Measurements from ENCODE around the gene PAPPA.

PAPPA gene

GRCh38 chr9:116182876-116183275, 29.3 kb downstream of the PAPPA start:
- no peak for DNase-seq

- no peak for DNase-seq
Observed at GRCh38 chr9:116187570-116188170, 34.1 kb downstream of the PAPPA start.

GRCh38 chr9:116189683-116190082, 36.1 kb downstream of the PAPPA start:
- no peak for DNase-seq

GRCh38 chr9:116190637-116191396, 37.2 kb downstream of the PAPPA start:
- no peak for DNase-seq

- DNase-seq = no peak
Observed at GRCh38 chr9:116191576-116192415, 38.2 kb downstream of the PAPPA start.

GRCh38 chr9:116193636-116194035, 40.0 kb downstream of the PAPPA start:
- DNase-seq = no peak

GRCh38 chr9:116196806-116197205, 43.2 kb downstream of the PAPPA start:
- DNase-seq = no peak

DNA sequence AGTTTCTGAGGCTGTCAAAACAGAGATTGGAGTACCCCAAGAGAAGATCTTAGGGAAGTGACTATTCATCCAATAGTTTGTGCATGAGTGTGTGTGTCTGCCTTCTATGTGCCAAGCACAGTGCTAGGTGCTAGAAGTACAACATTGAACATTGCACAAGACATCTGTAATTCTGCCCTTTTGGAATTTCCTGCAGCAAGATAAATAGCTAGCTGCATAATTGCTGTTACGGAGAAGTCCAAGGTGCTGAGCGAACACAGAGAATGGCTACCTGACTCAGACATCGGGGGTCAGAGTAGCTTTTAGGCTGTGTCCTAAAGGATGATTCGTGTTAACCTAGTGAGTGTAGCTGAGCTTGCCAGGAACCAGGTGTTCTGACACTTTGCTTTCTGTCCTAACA, 44.8 kb downstream of the PAPPA start:
- DNase-seq = no peak

DNA sequence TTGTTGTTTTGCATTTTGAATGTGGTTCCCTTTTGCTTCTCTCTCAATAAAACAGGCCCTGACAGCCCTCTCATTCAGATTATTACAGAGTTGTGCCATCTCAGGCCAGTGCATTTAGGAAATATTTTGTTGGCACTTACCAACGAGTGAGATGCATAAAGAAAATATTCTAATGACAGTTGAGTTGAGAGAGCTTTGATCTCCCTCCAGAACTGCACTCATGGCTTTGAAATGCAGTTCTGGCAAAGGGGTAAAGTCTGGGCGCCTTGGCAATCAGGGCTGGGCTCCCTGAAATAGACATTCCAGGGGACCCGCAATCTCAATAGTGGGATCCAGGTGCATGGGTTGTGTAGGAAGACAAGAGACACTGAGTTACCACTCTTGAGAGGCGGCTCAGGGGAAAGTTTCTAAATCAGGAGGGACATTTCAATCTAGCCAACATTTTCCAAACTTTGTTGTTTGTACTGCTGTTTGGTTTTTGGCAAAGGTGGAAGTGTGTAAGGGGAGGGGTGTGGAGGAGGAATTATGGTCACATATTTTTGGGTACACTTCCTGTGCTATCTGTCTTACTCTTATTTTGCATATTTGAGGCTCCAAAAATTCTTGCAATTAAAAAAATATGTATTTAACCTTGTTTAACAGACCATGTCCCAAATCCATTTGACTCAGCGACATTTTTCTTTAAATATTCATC, 48.8 kb downstream of the PAPPA start:
- DNase-seq = no peak

- no peak for DNase-seq
Observed at GRCh38 chr9:116204252-116204882, 50.8 kb downstream of the PAPPA start.

DNA sequence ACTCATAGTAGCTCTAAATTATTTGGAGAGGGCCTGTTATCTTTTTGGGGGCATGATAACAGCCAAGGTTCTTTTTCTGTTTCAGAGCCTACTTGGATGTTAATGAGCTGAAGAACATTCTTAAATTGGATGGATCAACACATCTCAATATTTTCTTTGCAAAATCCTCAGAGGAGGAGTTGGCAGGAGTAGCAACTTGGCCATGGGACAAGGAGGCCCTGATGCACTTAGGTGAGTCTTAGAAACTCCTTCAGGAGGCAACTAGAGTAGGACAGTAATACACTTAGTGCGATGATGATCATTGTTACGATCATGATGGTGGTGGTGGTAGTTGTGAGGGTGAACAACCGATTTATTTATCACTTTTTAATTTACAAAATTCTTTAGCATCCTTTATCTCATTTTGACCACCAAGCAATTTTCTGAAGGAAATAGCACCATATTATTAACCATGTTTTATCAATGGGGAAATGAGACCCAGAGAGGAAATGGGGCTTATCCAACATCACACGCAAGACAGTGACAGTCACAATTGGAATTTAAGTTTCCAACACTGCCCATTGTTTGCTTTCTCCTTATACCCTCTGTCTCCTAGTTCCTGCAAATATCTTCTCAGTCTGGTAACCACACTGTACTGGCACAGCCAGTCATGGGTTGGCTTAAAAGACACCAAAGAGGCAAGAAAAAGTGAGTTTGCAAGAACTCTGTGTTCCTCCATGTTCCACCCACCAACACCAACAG, 54.0 kb downstream of the PAPPA start:
- no peak for DNase-seq

DNA sequence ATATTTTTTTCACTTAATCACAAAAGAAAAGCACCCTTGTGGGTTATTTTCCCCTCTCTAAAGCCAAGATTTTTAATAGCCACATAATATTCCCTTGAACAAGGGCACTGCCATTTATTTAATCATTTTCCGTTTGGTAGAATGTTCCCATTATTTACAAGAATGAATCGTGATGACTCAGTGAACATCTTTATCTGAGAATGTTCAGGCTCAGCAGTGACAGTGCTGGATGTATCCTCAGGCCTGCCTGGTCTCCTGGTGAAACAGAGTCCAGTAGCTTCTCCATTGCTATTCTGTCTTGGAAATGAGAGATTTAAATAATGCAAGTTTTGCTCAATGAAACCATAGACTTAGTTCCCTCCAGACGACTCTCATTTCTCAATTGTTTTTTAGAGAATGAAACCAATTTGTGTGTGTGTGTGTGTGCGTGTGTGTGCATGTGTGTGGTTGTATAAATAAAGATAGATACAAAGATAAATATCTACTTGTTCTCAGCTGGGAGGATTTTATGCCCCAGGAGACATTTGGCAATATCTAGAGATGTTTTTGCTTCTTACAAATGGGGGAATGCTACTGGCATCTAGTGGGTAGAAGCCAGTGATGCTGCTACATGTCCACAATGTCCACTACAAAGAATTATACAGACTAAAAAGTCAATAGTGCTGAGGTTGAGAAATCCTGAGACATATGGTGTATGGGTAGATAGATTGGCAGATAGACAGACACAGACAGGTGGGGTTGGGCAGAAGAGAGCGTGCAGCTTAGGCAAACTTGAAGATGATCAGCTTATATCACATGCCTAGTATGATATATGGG, 55.0 kb downstream of the PAPPA start:
- no peak for DNase-seq

DNA sequence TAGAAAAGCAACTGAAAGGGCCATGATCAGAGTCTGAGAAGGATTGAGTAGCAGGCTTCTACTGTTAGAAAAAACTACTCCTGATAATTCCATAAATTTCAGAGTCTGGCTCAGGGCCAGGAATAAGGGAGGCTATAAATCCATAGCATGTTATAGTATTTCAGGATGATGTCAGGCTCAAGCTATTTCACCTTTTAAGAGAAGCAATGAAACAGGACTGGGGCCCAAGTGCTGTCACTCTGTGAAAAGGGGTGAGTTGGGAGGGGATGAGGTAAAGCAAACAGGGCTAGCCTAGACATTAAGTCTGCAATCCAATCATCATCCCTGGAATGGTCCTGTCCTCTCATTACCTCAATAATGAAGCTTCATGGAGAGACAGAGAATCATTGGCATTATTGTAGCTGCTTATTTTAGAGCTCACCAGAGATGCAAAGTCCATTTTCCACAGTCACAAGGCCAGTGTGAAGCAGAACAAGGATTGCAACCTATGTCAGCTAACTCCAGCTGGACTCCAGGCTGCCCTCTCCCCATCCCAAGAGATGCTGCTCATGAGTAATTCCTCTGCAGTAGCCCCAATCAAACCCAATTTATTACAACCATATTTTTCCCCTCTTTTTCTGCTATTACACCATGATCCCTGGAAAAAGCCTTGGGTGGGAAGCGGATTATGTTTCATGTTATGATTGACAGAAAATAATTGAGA, 56.0 kb downstream of the PAPPA start:
- DNase-seq = no peak

DNA sequence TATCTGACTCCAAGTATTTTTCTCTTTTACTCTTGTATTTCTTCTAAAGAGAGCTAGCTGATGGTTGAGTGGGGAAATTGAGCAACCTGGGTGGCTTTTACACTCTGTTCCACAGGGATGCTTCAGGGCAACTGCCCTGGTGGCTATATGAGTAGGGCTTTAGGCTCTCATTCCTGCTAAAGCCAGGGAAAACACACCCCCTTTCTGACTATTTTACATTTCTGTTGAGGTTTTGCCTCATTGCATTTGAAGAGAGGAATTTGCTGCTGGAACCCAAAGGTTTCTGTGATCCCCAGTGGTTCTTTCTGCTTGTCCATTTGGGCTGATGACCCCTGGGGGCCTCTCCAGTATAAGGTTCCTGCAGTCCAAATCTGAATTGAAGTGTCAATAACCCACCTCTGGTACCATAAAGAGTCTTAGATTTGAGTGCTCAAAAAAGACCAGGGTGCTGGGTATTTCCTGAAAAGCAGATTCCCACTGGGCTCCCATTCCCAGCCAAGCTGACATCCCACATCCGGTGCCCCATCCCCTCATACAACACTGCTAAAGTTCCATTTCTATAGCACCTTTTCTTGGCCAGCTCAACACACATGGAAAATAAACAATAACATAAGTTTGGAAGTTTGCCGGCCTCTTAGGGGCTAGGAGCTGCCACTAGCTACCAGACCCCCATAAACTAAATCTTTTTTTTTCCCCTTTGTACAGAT, 59.5 kb downstream of the PAPPA start:
- DNase-seq = no peak

DNA sequence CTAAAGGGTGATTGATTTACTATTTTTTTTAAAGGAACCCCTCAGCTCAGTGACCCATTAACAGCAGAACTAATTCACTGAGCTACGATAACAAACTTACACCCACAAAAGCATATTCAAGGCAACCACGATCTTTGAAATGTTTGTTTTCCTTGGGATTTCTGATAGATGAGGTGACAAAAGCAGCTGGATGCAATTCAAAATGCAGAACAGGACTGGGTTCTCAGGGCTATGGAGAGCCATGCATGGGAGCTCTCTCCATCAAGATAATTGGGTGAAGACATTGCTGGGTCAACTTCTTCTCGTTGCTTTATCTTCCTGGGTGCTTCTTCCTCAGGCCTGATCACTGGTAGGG, 60.1 kb downstream of the PAPPA start:
- no peak for DNase-seq

DNA sequence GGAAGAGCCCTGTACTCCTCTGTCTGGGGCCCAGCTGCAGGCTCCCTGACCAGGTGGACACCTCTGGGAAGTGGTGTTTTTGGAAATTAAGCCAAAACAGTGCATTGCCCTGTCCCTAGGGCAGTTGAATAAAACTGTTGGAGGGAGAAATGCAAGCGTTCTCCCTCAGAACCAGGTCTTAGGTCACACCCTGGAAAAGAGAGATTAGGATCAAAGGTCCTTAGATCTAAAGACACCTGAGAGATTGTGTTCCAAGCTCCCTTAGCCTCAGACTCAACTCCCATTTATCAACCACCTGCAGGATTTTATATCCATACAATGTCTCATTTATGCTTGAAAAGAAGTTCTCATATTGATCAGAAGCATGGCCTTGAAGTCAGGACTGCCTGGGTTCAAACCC, 64.8 kb downstream of the PAPPA start:
- no peak for DNase-seq

DNA sequence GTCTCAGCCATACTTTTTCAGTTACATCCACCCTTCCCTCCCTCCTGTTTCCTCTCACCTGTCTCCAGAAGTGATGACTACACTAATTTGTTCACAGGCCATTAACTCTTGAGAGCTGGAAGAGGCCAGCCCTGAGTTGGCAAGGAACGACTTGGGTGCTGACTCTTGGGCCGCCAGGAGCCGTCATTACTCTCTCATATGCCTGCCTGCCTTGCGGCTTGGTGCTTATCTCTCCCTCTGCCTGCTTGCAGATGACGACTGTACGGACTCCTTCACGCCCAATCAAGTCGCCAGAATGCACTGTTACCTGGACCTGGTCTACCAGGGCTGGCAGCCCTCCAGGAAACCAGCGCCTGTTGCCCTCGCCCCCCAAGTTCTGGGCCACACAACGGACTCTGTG, 66.1 kb downstream of the PAPPA start:
- no peak for DNase-seq

GRCh38 chr9:116223926-116224325, 70.3 kb downstream of the PAPPA start:
- DNase-seq = no peak

DNA sequence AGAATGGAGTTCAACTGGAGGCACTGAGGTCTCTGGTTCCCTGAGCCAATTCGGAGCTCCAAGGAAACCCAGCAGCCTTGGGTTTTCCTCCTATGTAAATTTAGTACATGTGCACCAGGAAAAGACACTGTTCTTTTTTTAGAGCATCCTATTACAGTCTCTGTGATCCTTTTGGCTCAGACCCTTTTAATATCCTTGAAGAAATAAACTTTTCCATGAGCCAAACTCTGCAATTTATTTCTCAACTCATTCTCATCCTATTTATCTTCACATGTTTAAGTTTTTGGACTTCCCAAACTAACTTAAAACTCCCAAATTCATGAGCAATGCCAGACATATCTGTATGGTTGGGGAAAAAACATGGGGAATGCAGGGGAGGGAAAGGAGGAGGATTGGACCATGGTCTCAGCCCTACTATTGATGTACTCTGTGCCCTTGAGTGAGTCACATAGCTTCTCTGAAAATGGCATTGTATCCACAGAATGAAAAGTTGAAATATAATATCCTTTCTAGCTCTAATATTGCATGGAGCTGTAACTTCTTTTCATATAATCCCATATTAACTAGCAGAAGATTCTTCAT, 76.6 kb downstream of the PAPPA start:
- DNase-seq = no peak
